ENCODE results near the gene OR2A14. TPM values are rescaled to one million over a fixed set of nuclear protein-coding genes. Genes with fewer than 3 reads are reported as not detected.

Gene OR2A14
- total and polyA plus RNA-seq, 2 of the 4 experiments (the other 2 are of a cell fraction): not detected

- H2AK9ac ChIP-seq (replicated peaks; ENCODE audit: low read depth, low read length, poor library complexity): no peak overlapping the region
- DNase-seq: no peak
- H4K5ac ChIP-seq (ENCODE audit: low read depth, low read length): no peak overlapping the region
- no peaks in the 10 kb centered on the region for H3K27me3 ChIP-seq (ENCODE audit: control insufficient read depth, insufficient read depth, low read length)
- intact Hi-C loops (cut with micrococcal nuclease): no loop called here
- no peak overlapping the region for H4K91ac ChIP-seq (ENCODE audit: insufficient read depth, low read depth, low read length)
- no peak overlapping the region for H2BK5ac ChIP-seq (ENCODE audit: low read depth, low read length, poor library complexity, severe bottlenecking)
- no peak overlapping the region for H3K4me2 ChIP-seq (ENCODE audit: low read depth, low read length)
- POLR2A ChIA-PET (ENCODE audit: unreplicated experiment): no interaction called here
- no CpG with 5 or more reads among the region's 3 CpGs for WGBS, 2 experiments (ENCODE audit: extremely low coverage in 2 of 2, insufficient read length in 1 of 2)
- H3K9ac ChIP-seq (ENCODE audit: low read depth, low read length): no peak overlapping the region
- no peak overlapping the region for H2AK5ac ChIP-seq (ENCODE audit: low read depth, low read length)
- H3K14ac ChIP-seq (replicated peaks; ENCODE audit: low read depth, low read length): no peak overlapping the region
- H3K18ac ChIP-seq (ENCODE audit: low read depth, low read length): no peak overlapping the region
- no peak overlapping the region for H2AFZ ChIP-seq (replicated peaks; ENCODE audit: low read length, poor library complexity)
- no peak overlapping the region for H3K4ac ChIP-seq (ENCODE audit: low read depth, low read length)
- TF ChIP-seq USF2 (IDR thresholded peaks at IDR 0.05; ENCODE audit: low read depth, low read length): no peak
- no peak for TF ChIP-seq RAD21 (IDR thresholded peaks at IDR 0.05; ENCODE audit: low read length)
- no peak for TF ChIP-seq MAZ (IDR thresholded peaks at IDR 0.05; ENCODE audit: borderline replicate concordance, low read depth, low read length)
- no peak for TF ChIP-seq MXI1 (IDR thresholded peaks at IDR 0.05; ENCODE audit: borderline replicate concordance, low read depth, low read length)
- no peak for TF ChIP-seq RFX5 (IDR thresholded peaks at IDR 0.05; ENCODE audit: low read depth, low read length)
- TF ChIP-seq MAFK (IDR thresholded peaks at IDR 0.05; ENCODE audit: low read depth, low read length): no peak
- no peak for TF ChIP-seq RCOR1 (IDR thresholded peaks at IDR 0.05; ENCODE audit: insufficient replicate concordance, low read length)
- TF ChIP-seq FOS (IDR thresholded peaks at IDR 0.05; ENCODE audit: low read depth, low read length): no peak
- no peak for TF ChIP-seq CHD1 (IDR thresholded peaks at IDR 0.05; ENCODE audit: low read depth, low read length)
- no peak for ATAC-seq (ENCODE audit: low read depth)
- H2BK15ac ChIP-seq (ENCODE audit: low read depth, low read length): no peak overlapping the region
- CTCF ChIA-PET: no interaction called here
- no peaks in the 10 kb centered on the region for H3K9me1 ChIP-seq (ENCODE audit: insufficient read depth, low read length)
- no peak overlapping the region for H3K23ac ChIP-seq (ENCODE audit: low read depth, low read length)
- no peak overlapping the region for H2BK20ac ChIP-seq (ENCODE audit: low read depth, low read length)
- dilution Hi-C loops (cut with HindIII; ENCODE audit: low sequenced_read_pairs, unreplicated experiment): no loop called here
- H4K20me1 ChIP-seq (ENCODE audit: insufficient read depth, low read length): no peaks in the 10 kb centered on the region
- H2BK120ac ChIP-seq (ENCODE audit: low read depth, low read length): no peak overlapping the region
- no peak overlapping the region for H3K27ac ChIP-seq (ENCODE audit: insufficient read depth, low read length)
- no TSS peak for BruUV-seq (replicated peaks)
- no peak overlapping the region for H4K8ac ChIP-seq (ENCODE audit: low read depth in 2 of 2, low read length in 2 of 2)
- no peaks in the 10 kb centered on the region for H3K36me3 ChIP-seq (ENCODE audit: control insufficient read depth, insufficient read depth, low read length)
- H3K9me3 ChIP-seq (ENCODE audit: control insufficient read depth, insufficient read depth, low read length): no peaks in the 10 kb centered on the region
- H3K4me3 ChIP-seq (ENCODE audit: insufficient read depth, low read depth, low read length): no peak overlapping the region
- H3K79me1 ChIP-seq (ENCODE audit: low read depth in 1 of 2, low read length in 2 of 2): no peaks in the 10 kb centered on the region
- H3K4me1 ChIP-seq (ENCODE audit: control insufficient read depth, insufficient read depth, low read length): no peaks in the 10 kb centered on the region
- in situ Hi-C loops (cut with MboI; ENCODE audit: low sequenced_read_pairs): no loop called here
- no peak overlapping the region for H3K56ac ChIP-seq (ENCODE audit: extremely low read depth, insufficient read depth, low read length)
Measured at GRCh38 chr7:144100607-144101006, 22.4 kb upstream of the OR2A14 start.
